NB4 (cell line): Measurements from ENCODE around the gene OMG.

ENCODE experiments used
- CTCF ChIP-seq: IDR thresholded peaks from one replicate; pipeline ENCODE4 v1.5.1; 2012; ENCODE audit warnings: low read depth, low read length
- MYC ChIP-seq: IDR thresholded peaks from 2 replicates; pipeline ENCODE4 v1.6.1; 2011; ENCODE audit warnings: low read depth, low read length
- POLR2A ChIP-seq: IDR thresholded peaks from 2 replicates; pipeline ENCODE4 v1.6.1; 2011; ENCODE audit warnings: mild to moderate bottlenecking; ENCODE audit not compliant: insufficient read length; ENCODE audit errors: extremely low read depth

- TF ChIP-seq CTCF (no peak), POLR2A (no peak), MYC (no peak)
Observed at GRCh38 chr17:31254654-31255053, 42.4 kb downstream of the OMG start.
